OCI-LY7 (cell line): ENCODE data around the gene PATJ.

Source experiments
- EZH2phosphoT487 ChIP-seq: fragments of 200-600 bp; sonication (generic); IDR thresholded peaks from 2 replicates; pipeline ENCODE4 v1.6.1; 2018; ENCODE audit warnings: low read depth, borderline replicate concordance, mild to moderate bottlenecking, mixed run types, antibody characterized with exemption, low read length, moderate library complexity, mixed read lengths
- TF ChIP-seq, protein P1 (sequence below): fragments of 200-600 bp; sonication (generic); conservative IDR thresholded peaks from 2 replicates; pipeline ENCODE4 v1.5.1; 2014; ENCODE audit warnings: mild to moderate bottlenecking, antibody characterized with exemption, low read length, moderate library complexity, mixed read lengths

DNA sequence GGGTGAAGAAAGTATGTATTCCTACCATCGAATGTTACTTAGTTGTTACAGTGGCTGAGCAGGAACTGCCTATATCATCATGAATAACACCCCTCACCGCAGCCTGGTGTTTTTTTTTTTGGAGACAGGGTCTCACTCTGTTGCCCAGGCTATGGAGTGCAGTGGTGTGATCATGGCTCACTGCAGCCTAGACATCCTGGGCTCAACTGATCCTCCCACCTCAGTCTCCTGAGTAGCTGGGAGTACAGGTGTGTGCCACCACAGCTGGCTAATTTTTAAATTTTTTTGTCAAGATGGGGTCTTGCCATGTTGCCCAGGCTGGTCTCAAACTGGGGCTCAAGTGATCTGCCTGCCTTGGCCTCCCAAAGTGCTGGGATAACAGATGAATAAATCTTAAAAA is 7.3 kb downstream of the PATJ start:
- TF ChIP-seq EZH2phosphoT487 = no peak
- TF ChIP-seq, protein P1, sequence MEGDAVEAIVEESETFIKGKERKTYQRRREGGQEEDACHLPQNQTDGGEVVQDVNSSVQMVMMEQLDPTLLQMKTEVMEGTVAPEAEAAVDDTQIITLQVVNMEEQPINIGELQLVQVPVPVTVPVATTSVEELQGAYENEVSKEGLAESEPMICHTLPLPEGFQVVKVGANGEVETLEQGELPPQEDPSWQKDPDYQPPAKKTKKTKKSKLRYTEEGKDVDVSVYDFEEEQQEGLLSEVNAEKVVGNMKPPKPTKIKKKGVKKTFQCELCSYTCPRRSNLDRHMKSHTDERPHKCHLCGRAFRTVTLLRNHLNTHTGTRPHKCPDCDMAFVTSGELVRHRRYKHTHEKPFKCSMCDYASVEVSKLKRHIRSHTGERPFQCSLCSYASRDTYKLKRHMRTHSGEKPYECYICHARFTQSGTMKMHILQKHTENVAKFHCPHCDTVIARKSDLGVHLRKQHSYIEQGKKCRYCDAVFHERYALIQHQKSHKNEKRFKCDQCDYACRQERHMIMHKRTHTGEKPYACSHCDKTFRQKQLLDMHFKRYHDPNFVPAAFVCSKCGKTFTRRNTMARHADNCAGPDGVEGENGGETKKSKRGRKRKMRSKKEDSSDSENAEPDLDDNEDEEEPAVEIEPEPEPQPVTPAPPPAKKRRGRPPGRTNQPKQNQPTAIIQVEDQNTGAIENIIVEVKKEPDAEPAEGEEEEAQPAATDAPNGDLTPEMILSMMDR = no peak
